ENCODE data around the gene MAGOHB.
"Not testable (repeated sequence)": the region's sequence is repeated elsewhere in the genome, so short reads cannot be mapped to it uniquely, and the experiment has no call there.

Gene MAGOHB

GRCh38 chr12:10620078-10620779 lies 6.8 kb upstream of the MAGOHB start:
- no peak overlapping the region for H3K27ac ChIP-seq
- TF ChIP-seq EZH2 (IDR thresholded peaks at IDR 0.05) (no peak), FOXP2 (optimal IDR thresholded peaks at IDR 0.05; ENCODE audit: control extremely low read depth, extremely low read length, insufficient read depth) (no peak), POLR2AphosphoS5 (IDR thresholded peaks at IDR 0.05; ENCODE audit: borderline replicate concordance, low read depth, low read length) (no peak)
- no peak overlapping the region for H3K9ac ChIP-seq (ENCODE audit: insufficient read length)
- H3K4me3 ChIP-seq, result no peak overlapping the region
- H3K36me3 ChIP-seq (ENCODE audit: insufficient read depth, low read length), result no peaks in the 10 kb centered on the region
- no peaks in the 10 kb centered on the region for H3K9me3 ChIP-seq (ENCODE audit: low read depth, low read length)
- no peak for DNase-seq (ENCODE audit: low read depth, low spot score)

GRCh38 chr12:10618338-10618987 lies 5.1 kb upstream of the MAGOHB start:
- no peaks in the 10 kb centered on the region for H3K36me3 ChIP-seq (ENCODE audit: insufficient read depth, low read length)
- TF ChIP-seq EZH2 (IDR thresholded peaks at IDR 0.05), result no peak
- TF ChIP-seq POLR2AphosphoS5 (IDR thresholded peaks at IDR 0.05; ENCODE audit: borderline replicate concordance, low read depth, low read length), result no peak
- TF ChIP-seq FOXP2 (optimal IDR thresholded peaks at IDR 0.05; ENCODE audit: control extremely low read depth, extremely low read length, insufficient read depth), result no peak
- H3K9me3 ChIP-seq (ENCODE audit: low read depth, low read length), result no peaks in the 10 kb centered on the region
- no peak for DNase-seq (ENCODE audit: low read depth, low spot score)
- no peak overlapping the region for H3K27ac ChIP-seq
- no peak overlapping the region for H3K9ac ChIP-seq (ENCODE audit: insufficient read length)
- no peak overlapping the region for H3K4me3 ChIP-seq

GRCh38 chr12:10617863-10618262 lies 4.5 kb upstream of the MAGOHB start:
- H3K9ac ChIP-seq (ENCODE audit: insufficient read length), result no peak overlapping the region
- H3K36me3 ChIP-seq (ENCODE audit: insufficient read depth, low read length), result no peaks in the 10 kb centered on the region
- no peak for TF ChIP-seq FOXP2 (optimal IDR thresholded peaks at IDR 0.05; ENCODE audit: control extremely low read depth, extremely low read length, insufficient read depth)
- TF ChIP-seq POLR2AphosphoS5 (IDR thresholded peaks at IDR 0.05; ENCODE audit: borderline replicate concordance, low read depth, low read length), result no peak
- TF ChIP-seq EZH2 (IDR thresholded peaks at IDR 0.05), result no peak
- DNase-seq (ENCODE audit: low read depth, low spot score), result no peak
- no peak overlapping the region for H3K27ac ChIP-seq
- H3K9me3 ChIP-seq (ENCODE audit: low read depth, low read length), result no peaks in the 10 kb centered on the region
- H3K4me3 ChIP-seq, result no peak overlapping the region

- Histone ChIP-seq H3K4me3 (no peak overlapping the region), H3K9ac (ENCODE audit: insufficient read length) (no peak overlapping the region), H3K27ac (no peak overlapping the region), H3K9me3 (ENCODE audit: low read depth, low read length) (no peaks in the 10 kb centered on the region), H3K36me3 (ENCODE audit: insufficient read depth, low read length) (peaks cover 12% of the 10 kb centered on the region)
- DNase-seq (ENCODE audit: low read depth, low spot score), result no peak
- TF ChIP-seq POLR2AphosphoS5 (IDR thresholded peaks at IDR 0.05; ENCODE audit: borderline replicate concordance, low read depth, low read length), result no peak
- TF ChIP-seq FOXP2 (optimal IDR thresholded peaks at IDR 0.05; ENCODE audit: control extremely low read depth, extremely low read length, insufficient read depth), result no peak
- TF ChIP-seq EZH2 (IDR thresholded peaks at IDR 0.05), result no peak
Measured at GRCh38 chr12:10615532-10615931, 2.1 kb upstream of the MAGOHB start.

GRCh38 chr12:10614056-10614370 lies 604 bp upstream of the MAGOHB start:
- H3K9me3 ChIP-seq (ENCODE audit: low read depth, low read length), result no peaks in the 10 kb centered on the region
- H3K36me3 ChIP-seq (ENCODE audit: insufficient read depth, low read length), result peaks cover 26% of the 10 kb centered on the region
- peak overlapping the region; percentile 99 for H3K9ac ChIP-seq (ENCODE audit: insufficient read length)
- H3K27ac ChIP-seq, result peak overlapping the region; percentile 87
- no peak for TF ChIP-seq FOXP2 (optimal IDR thresholded peaks at IDR 0.05; ENCODE audit: control extremely low read depth, extremely low read length, insufficient read depth)
- TF ChIP-seq POLR2AphosphoS5 (IDR thresholded peaks at IDR 0.05; ENCODE audit: borderline replicate concordance, low read depth, low read length), result no peak
- no peak for TF ChIP-seq EZH2 (IDR thresholded peaks at IDR 0.05)
- peak overlapping the region; percentile 94 for H3K4me3 ChIP-seq
- DNase-seq (ENCODE audit: low read depth, low spot score), result no peak

GRCh38 chr12:10612984-10613348 lies 443 bp downstream of the MAGOHB start:
- no peak for DNase-seq (ENCODE audit: low read depth, low spot score)
- no peaks in the 10 kb centered on the region for H3K9me3 ChIP-seq (ENCODE audit: low read depth, low read length)
- peak overlapping the region; percentile 84 for H3K27ac ChIP-seq
- no peak for TF ChIP-seq FOXP2 (optimal IDR thresholded peaks at IDR 0.05; ENCODE audit: control extremely low read depth, extremely low read length, insufficient read depth)
- TF ChIP-seq EZH2 (IDR thresholded peaks at IDR 0.05), result no peak
- TF ChIP-seq POLR2AphosphoS5 (IDR thresholded peaks at IDR 0.05; ENCODE audit: borderline replicate concordance, low read depth, low read length), result no peak
- peaks cover 36% of the 10 kb centered on the region for H3K36me3 ChIP-seq (ENCODE audit: insufficient read depth, low read length)
- peak overlapping the region; percentile 99 for H3K9ac ChIP-seq (ENCODE audit: insufficient read length)
- H3K4me3 ChIP-seq, result peak overlapping the region; percentile 94

GRCh38 chr12:10612110-10612509 lies 1.3 kb downstream of the MAGOHB start:
- H3K9me3 ChIP-seq (ENCODE audit: low read depth, low read length), result no peaks in the 10 kb centered on the region
- peak overlapping the region; percentile 94 for H3K4me3 ChIP-seq
- DNase-seq (ENCODE audit: low read depth, low spot score), result no peak
- peak overlapping the region; percentile 99 for H3K9ac ChIP-seq (ENCODE audit: insufficient read length)
- TF ChIP-seq EZH2 (IDR thresholded peaks at IDR 0.05) (no peak), FOXP2 (optimal IDR thresholded peaks at IDR 0.05; ENCODE audit: control extremely low read depth, extremely low read length, insufficient read depth) (no peak), POLR2AphosphoS5 (IDR thresholded peaks at IDR 0.05; ENCODE audit: borderline replicate concordance, low read depth, low read length) (no peak)
- no peak overlapping the region for H3K27ac ChIP-seq
- H3K36me3 ChIP-seq (ENCODE audit: insufficient read depth, low read length), result peaks cover 45% of the 10 kb centered on the region

GRCh38 chr12:10611258-10611657 lies 2.2 kb downstream of the MAGOHB start:
- not testable (repeated sequence) for H3K9me3 ChIP-seq (ENCODE audit: low read depth, low read length); H3K27ac ChIP-seq; H3K4me3 ChIP-seq; H3K9ac ChIP-seq (ENCODE audit: insufficient read length); DNase-seq (ENCODE audit: low read depth, low spot score)
- peaks cover 49% of the 10 kb centered on the region for H3K36me3 ChIP-seq (ENCODE audit: insufficient read depth, low read length)

GRCh38 chr12:10610188-10610587 lies 3.2 kb downstream of the MAGOHB start:
- Histone ChIP-seq H3K9me3 (ENCODE audit: low read depth, low read length) (no peaks in the 10 kb centered on the region), H3K27ac (no peak overlapping the region), H3K36me3 (ENCODE audit: insufficient read depth, low read length) (peaks cover 60% of the 10 kb centered on the region), H3K9ac (ENCODE audit: insufficient read length) (no peak overlapping the region), H3K4me3 (no peak overlapping the region)
- DNase-seq (ENCODE audit: low read depth, low spot score), result no peak
- TF ChIP-seq EZH2 (IDR thresholded peaks at IDR 0.05) (no peak), FOXP2 (optimal IDR thresholded peaks at IDR 0.05; ENCODE audit: control extremely low read depth, extremely low read length, insufficient read depth) (no peak), POLR2AphosphoS5 (IDR thresholded peaks at IDR 0.05; ENCODE audit: borderline replicate concordance, low read depth, low read length) (no peak)

Measured in SK-N-MC (cell line).